ENCODE results near the gene CREB3L2.
"Not testable (repeated sequence)": the region's sequence is repeated elsewhere in the genome, so short reads cannot be mapped to it uniquely, and the experiment has no call there.

CREB3L2 gene

DNA sequence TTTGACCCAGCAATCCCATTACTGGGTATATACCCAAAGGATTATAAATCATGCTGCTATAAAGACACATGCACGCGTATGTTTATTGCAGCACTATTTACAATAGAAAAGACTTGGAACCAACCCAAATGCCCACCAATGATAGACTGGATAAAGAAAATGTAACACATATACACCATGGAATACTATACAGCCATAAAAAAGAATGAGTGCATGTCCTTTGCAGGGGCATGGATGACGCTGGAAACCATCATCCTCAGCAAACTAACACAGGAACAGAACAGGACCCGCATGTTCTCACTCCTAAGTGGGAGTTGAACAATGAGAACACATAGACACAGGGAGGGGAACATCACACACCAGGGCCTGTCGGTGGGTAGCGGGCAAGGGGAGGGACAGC is 75.7 kb downstream of the CREB3L2 start:
- DNase-seq = not testable (repeated sequence)

GRCh38 chr7:137925754-137926153 is 76.1 kb downstream of the CREB3L2 start:
- no peak for DNase-seq

GRCh38 chr7:137925091-137925490 is 76.8 kb downstream of the CREB3L2 start:
- DNase-seq = no peak

GRCh38 chr7:137923380-137923779 is 78.5 kb downstream of the CREB3L2 start:
- DNase-seq = no peak

GRCh38 chr7:137920637-137921399 is 81.1 kb downstream of the CREB3L2 start:
- no peak for DNase-seq

DNA sequence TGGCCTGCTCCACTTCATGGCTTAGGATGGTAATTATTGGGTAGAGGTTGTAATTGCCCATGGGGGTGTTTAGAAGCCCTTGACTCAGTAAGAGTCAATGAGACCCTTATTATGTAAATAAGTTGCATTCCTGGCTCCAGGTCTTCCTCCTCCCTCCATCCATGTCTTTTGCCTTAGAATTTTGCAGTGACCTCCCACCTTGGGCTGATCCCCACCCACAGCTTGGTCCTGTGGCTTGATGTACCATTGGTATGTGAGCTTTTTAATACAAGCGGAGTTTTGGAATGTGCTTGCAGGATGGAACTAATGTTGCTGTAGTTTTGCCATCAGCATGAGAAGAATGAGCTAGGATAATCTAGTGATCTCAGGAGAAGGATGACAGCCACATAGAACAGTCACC is 81.9 kb downstream of the CREB3L2 start:
- no peak for DNase-seq

DNA sequence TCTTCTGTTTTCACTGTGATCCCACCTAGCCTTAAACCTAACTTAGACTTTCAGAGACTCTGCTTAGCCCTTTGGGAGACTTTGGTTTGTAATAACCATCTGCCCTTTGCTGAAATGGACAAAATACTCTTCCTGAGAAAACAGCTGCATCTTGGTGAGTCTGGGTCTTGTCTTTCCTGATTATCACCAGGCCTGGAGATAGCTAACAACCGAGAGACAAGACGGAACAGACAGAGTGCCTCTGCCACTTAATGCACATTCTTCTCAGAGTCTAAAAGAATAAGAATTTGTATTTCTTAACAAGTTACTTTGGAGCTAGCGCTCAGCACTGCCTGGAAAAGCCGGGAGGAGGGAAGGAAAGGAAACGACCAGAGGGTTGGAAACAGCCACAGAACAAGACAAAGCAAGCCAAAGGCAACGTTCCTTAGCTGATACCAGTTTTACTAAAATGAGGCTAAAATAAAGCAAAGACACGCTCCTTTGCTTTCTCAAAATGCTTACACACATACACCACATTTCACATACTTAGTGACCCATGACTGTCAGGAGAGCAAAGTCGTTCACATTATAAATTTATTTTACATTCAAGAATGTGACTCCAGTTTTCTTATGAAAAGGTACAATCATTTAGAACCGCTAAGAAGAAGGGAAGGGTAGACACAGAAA is 84.8 kb downstream of the CREB3L2 start:
- no peak for DNase-seq

GRCh38 chr7:137916564-137916963 is 85.3 kb downstream of the CREB3L2 start:
- no peak for DNase-seq

DNA sequence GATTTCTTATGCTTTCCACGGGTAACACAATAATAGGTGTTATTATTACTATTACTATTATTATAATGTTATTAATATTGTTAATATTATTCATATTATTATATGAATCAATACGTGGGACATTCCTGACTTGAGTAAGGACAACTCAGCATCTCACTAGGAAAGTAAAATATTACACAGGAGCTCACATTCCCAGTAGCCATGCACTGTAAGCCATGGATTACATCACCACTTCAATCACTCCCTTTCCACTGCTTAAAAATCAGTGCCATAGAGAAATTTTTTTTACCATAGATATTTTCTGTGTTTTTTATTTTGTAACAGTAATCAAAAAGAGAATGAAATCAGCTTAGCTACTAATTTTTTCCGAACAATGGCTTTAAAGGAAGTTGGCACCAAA is 86.6 kb downstream of the CREB3L2 start:
- no peak for DNase-seq

- DNase-seq = no peak
Observed at GRCh38 chr7:137913985-137914384, 87.9 kb downstream of the CREB3L2 start.

- no peak for DNase-seq
Observed at GRCh38 chr7:137909042-137909441, 92.8 kb downstream of the CREB3L2 start.

- DNase-seq = no peak
Observed at GRCh38 chr7:137908106-137908505, 93.8 kb downstream of the CREB3L2 start.

DNA sequence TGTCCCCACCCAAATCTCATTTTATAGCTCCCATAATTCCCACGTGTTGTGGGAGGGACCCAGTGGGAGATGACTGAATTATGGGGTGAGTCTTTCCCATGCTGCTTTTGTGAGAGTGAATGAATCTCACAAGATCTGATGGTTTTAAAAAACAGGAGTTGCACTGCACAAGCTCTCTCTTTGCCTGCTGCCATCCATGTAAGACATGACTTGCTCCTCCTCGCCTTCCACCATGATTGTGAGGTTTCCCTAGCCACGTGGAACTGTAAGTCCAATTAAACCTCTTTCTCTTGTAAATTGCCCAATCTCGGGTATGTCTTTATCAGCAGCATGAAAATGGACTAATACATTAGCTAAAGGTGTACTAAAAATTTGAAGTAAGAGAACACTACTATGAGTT is 95.2 kb downstream of the CREB3L2 start:
- not testable (repeated sequence) for DNase-seq

DNA sequence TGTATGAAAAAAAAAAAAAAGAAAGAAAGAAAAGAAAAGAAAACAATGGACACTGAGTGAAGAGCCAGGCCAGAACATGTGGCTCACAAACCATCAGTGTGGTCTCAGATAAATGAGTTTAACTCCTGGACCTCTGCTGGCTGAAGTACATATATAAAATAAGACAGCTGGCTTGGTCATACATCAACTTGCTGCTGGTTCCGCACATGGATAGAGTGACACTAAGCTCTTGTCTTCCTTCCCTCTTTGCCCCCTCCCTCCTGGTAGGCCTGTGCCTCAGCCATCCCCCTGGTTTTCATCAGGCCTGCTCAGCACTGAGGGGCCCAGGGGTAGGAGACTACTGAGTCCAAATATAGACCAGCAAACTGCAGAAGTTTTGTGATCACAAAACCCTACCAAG is 97.1 kb downstream of the CREB3L2 start:
- peak in 1 of 2 experiments; percentile 14 for DNase-seq

DNA sequence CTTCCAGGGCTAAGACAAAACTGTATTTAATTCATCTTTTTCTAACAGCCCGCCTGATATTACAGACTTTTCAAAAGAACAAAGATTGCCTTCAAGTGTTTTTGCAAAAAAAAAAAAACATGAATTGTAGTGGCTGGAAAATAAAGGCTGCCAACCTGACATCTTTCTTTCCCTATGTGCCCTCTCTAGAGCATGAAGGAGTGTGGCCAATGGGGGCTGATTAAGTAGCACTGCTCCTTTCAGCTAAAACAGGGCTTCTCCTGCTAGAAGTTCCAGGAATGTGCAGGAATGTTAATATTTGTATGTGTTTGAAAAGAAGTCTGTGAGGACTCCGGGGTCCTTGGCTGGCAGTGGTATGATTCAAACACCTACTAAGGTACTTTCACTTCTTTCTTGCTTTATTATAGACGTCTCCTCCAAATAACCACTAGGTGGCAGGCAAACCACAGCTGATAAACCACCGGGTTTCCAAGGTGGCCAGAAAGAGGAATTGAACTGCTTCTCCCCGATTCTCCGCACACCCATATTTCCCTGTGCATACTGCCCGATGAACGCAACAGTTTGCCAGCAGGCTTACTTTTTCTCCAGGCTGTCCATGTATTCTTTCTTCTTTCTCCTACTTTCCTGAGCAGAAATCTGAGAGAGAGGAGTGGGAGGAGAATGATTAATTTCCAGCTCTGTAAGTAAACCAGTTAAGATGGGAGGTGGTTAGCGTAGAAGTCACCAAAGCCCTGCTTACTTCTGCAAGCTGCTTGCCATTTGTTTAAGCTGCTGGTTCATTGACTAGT is 98.3 kb downstream of the CREB3L2 start:
- peak; percentile 78 to 89 for DNase-seq

DNA sequence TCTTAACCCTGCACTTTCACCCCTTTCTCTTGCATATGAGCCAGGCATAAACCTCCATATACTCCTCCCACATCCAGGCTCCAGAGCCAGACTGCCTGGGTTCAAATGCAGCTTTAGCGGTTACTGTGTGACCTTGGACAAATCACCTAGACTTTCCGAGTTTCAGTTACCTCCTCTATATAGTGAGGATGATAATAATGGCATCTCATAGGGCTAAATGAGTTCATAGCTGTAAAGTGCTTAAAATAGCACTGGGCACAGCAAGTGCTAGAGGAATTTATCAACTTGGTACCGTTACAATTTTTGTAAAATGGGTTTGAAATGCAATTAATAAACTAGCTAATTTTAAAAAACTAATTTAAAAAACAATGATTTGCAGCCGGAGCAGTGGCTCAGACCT is 101.7 kb downstream of the CREB3L2 start:
- no peak for DNase-seq

DNA sequence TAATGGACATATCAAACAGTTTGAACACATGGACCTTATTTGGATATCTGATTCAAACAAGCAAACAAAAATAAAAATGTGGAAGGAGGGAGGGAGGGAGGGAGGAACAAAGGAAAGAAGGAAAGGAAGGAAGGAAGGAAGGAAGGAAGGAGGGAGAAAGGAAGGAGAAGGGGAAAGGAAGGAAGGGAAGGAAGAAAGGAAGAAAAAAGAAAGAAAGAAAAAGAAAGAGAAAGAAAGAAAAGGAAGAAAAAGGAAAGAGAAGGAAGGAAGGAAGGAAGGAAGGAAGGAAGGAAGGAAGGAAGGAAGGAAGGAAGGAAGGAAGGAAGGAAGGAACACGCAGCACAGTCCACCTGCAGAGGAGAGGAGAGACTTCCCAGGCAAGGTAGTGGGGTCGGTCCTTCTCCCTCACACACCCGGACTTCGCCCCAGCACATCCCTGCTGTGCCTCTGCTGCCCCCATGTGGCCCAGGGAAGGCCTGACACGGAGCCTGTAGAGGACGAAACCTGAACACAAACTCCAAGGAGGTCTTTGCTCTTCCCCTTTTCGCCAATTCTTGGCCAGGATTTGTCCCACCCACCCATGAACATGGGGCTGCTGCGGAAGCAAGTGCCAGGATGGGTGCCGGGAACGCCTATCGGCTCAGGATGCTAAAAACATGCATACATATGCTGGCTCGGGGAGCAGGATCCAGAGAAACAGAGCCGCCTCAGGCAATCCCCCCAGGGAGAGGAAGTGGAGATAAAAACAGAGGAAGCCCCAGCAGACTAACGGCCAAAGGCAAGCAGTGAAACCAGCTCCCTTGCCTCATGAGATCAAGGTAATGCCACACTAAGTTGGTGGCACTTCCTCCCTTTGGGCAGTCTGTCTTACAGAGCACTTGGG is 102.8 kb downstream of the CREB3L2 start:
- DNase-seq = peak; percentile 80 to 96

DNA sequence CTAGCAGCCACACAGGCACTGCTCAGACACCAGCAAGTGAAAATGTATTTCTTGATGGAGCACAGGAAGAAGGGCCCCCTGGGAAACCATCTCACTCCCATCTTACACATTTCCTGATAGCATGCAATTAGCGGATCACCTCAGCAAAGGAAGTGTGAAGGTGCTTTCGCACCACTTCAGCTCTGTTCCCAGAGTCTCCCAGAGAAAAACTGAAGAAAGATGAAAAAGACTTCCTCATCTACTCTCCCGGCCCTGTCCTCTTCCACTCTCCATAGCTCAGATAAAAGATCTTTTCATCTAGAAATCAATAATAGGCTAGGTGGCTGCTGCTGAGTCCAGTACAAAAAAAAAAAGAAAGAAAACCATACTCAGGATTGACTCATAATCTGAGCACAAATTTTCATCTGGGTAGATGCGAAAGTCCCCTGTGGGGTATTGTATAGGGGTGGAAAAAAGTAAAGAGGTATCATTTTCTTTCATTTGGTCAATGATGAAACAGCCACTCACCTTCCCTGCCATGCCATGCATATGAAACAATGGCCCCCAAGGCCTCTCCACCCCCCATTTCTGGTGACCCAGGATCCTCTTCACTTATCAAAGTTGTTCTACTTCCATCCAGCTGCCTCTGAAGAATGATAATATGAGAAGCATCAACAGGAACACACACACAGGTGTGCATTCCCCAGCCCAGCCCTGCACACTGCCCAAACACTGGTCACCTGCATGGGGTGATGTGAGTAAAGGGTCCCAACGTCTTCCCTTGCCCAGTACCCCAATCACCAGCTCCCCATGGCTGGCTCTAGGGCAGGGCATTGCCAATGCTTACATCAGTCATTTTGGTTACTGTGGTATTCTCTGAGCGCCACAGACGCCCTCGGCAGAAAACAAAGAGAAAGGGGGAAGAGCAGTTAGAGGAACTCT is 106.3 kb downstream of the CREB3L2 start:
- DNase-seq = no peak

DNA sequence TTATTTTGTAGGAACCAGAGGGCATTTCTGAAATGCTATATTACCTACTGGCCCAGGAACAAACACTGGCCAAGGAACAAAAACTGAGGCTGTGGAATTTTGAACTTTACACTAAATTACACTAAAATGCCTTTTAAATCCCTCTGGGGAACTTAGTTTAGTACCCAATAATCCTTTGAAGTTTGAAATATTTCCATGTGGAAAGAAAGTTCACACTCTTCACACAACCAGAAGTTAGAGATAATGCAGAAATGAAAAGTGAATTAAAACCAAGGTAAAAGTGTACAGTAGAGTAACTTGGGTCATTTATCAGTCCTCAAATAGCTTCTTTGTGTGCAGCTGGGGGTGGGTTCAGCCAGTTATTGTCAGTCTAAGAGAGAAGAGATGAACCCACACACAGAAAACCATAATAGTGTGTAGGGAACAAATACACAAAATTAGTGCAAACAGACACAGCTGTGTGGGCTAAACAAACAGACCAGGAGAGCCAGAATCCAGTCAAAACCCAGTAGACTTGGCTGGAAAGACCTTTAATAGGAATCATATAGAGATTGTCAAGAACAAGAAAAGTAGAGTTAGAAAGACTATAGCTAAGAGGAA is 108.6 kb downstream of the CREB3L2 start:
- no peak for DNase-seq

DNA sequence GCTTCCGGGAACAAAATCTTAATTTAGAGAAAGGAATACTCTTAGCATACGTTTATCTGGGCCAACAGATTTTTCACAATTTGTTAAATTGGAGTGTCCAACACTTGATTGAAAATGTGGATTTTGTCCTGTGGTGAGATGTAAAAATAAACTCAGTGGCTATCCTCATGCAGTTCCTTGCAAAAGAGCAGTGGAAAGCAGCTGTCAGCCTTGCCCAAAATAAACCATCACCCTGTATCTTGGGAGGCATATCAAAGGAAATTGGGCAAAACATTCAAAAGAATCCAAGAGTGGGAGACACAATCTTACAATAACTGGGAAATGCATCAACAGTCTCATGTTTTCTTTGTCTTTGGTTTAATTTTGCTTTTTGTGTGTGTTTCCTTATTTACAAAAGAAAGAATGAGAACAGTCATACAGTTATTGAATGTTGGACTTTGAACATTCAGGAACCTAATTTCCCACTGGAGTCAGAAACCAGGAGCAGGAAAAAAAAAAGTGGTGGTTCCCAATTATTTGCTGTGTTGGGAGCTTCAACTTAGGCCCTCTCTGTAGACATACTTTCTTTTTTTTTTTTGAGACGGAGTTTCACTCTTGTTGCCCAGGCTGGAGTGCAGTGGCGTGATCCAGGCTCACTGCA is 110.8 kb downstream of the CREB3L2 start:
- no peak for DNase-seq

All from NCI-H526 (cell line).